MCF 10A (cell line): Measurements from ENCODE around the gene ADAM12. TPM values are rescaled to one million over a fixed set of nuclear protein-coding genes. Genes with fewer than 3 reads are reported as not detected.

Source experiments
- BruUV-seq: library from RNA; stranded (reverse); fragments of 400-500 nt; replicated peaks from 2 replicates; lab custom pipeline; 2021; lab: Mats Ljungman, UMichigan
- CTCF ChIA-PET: fragments of 300-600 bp; sonication (Branson Sonifier 250); formaldehyde crosslinking; extraction: SDS; loops from one replicate; lab custom pipeline; 2021; ENCODE audit warnings: antibody characterized with exemption, inconsistent platforms; lab: Yijun Ruan, JAX
- POLR2A ChIA-PET: fragments of 300-600, 350-650 bp; sonication (Branson Sonifier 250); formaldehyde crosslinking; extraction: SDS; loops from one replicate; lab custom pipeline; 2020; ENCODE audit warnings: antibody characterized with exemption, inconsistent platforms; lab: Yijun Ruan, JAX
- DNase-seq: peaks from one replicate; pipeline ENCODE4 v3.0.0-alpha.2; 2018; ENCODE audit not compliant: unreplicated experiment
- H3K27ac Mint-ChIP-seq: one replicate; pipeline ENCODE4 v1.8.0; 2022; ENCODE audit warnings: mild to moderate bottlenecking, low read depth, mixed read lengths; ENCODE audit not compliant: unreplicated experiment
- H3K27me3 Mint-ChIP-seq: one replicate; pipeline ENCODE4 v1.8.0; 2022; ENCODE audit warnings: mixed read lengths; ENCODE audit not compliant: insufficient read depth, unreplicated experiment
- H3K36me3 Mint-ChIP-seq: one replicate; pipeline ENCODE4 v1.8.0; 2022; ENCODE audit warnings: mild to moderate bottlenecking, moderate library complexity, mixed read lengths; ENCODE audit not compliant: insufficient read depth, unreplicated experiment
- H3K4me1 Mint-ChIP-seq: one replicate; pipeline ENCODE4 v1.8.0; 2022; ENCODE audit warnings: mixed read lengths; ENCODE audit not compliant: insufficient read depth, unreplicated experiment
- H3K4me3 Mint-ChIP-seq: one replicate; pipeline ENCODE4 v1.8.0; 2022; ENCODE audit warnings: mild to moderate bottlenecking, moderate library complexity, mixed read lengths; ENCODE audit not compliant: unreplicated experiment
- H3K9me3 Mint-ChIP-seq: one replicate; pipeline ENCODE4 v1.8.0; 2022; ENCODE audit warnings: mixed read lengths; ENCODE audit not compliant: unreplicated experiment
- CTCF ChIP-seq: fragments of 200-600 bp; IDR thresholded peaks from one replicate; pipeline ENCODE4 v1.8.0; 2022; ENCODE audit warnings: antibody characterized with exemption, mild to moderate bottlenecking; ENCODE audit not compliant: unreplicated experiment
- intact Hi-C: fragments of 100-400 bp; cut with micrococcal nuclease; formaldehyde crosslinking; loops from 2 replicates; pipeline ENCODE4 v1.14.1; 2022
- total RNA-seq: library from RNA; stranded (reverse); gene quantifications from 2 replicates; pipeline ENCODE4 v1.2.3, GENCODE V29; 2022

ADAM12 gene
- total RNA-seq, 1 experiment from 2014 or later = 2.2 TPM

- DNase-seq = no peak
- BruUV-seq = no TSS peak
- Mint-ChIP-seq H3K4me1 (no peaks in the 10 kb centered on the region), H3K27me3 (peaks cover 1% of the 10 kb centered on the region), H3K27ac (no peak overlapping the region), H3K9me3 (no peaks in the 10 kb centered on the region), H3K36me3 (no peaks in the 10 kb centered on the region), H3K4me3 (no peak overlapping the region)
- intact Hi-C loops = no loop called here
- ChIA-PET CTCF (interaction anchor here (0.6 kb wide), 1 partner anchor 372 kb away, joined by 3 read pairs; no protein-coding TSS in a partner anchor), POLR2A (no interaction called here)
- TF ChIP-seq CTCF = no peak
Measured at GRCh38 chr10:126226988-126227761, 161.1 kb downstream of the ADAM12 start.

- Mint-ChIP-seq H3K9me3 (no peaks in the 10 kb centered on the region), H3K27me3 (no peaks in the 10 kb centered on the region), H3K4me3 (no peak overlapping the region), H3K4me1 (no peaks in the 10 kb centered on the region), H3K27ac (no peak overlapping the region), H3K36me3 (no peaks in the 10 kb centered on the region)
- CTCF ChIA-PET = interaction anchor here (0.6 kb wide), 1 partner anchor 373 kb away, joined by 3 read pairs; no protein-coding TSS in a partner anchor
- no peak for TF ChIP-seq CTCF
- POLR2A ChIA-PET = no interaction called here
- intact Hi-C loops = no loop called here
- no TSS peak for BruUV-seq
- DNase-seq = no peak
Measured at GRCh38 chr10:126226205-126226604, 162.1 kb downstream of the ADAM12 start.

- Mint-ChIP-seq H3K9me3 (no peaks in the 10 kb centered on the region), H3K36me3 (no peaks in the 10 kb centered on the region), H3K4me3 (no peak overlapping the region), H3K27ac (no peak overlapping the region), H3K27me3 (no peaks in the 10 kb centered on the region), H3K4me1 (no peaks in the 10 kb centered on the region)
- DNase-seq = no peak
- CTCF ChIA-PET = no interaction called here
- no peak for TF ChIP-seq CTCF
- intact Hi-C loops = no loop called here
- POLR2A ChIA-PET = no interaction called here
- BruUV-seq = no TSS peak
Measured at GRCh38 chr10:126225672-126226008, 162.6 kb downstream of the ADAM12 start.

- no peaks in the 10 kb centered on the region for H3K36me3 Mint-ChIP-seq
- H3K9me3 Mint-ChIP-seq = no peaks in the 10 kb centered on the region
- no peak for TF ChIP-seq CTCF
- no peak overlapping the region for H3K27ac Mint-ChIP-seq
- DNase-seq = no peak
- H3K4me1 Mint-ChIP-seq = no peaks in the 10 kb centered on the region
- intact Hi-C loops = no loop called here
- H3K27me3 Mint-ChIP-seq = no peaks in the 10 kb centered on the region
- ChIA-PET POLR2A (no interaction called here), CTCF (no interaction called here)
- BruUV-seq = no TSS peak
- no peak overlapping the region for H3K4me3 Mint-ChIP-seq
Measured at GRCh38 chr10:126224967-126225671, 163.2 kb downstream of the ADAM12 start.
